NCI-H774 (cell line): ENCODE measurements around the gene CRHBP.

Experiments
- DNase-seq: peaks from one replicate; lab custom pipeline; 2025; lab: John Stamatoyannopoulos, UW

The CRHBP gene

GRCh38 chr5:77015938-77016569 is 63.2 kb downstream of the CRHBP start:
- no peak for DNase-seq

GRCh38 chr5:77016962-77017361 is 64.1 kb downstream of the CRHBP start:
- no peak for DNase-seq

- DNase-seq = no peak
These were observed 64.8 kb downstream of the CRHBP start for GRCh38 chr5:77017668-77018067.
